Upper lobe of left lung (tissue), 6 donors: Measurements from ENCODE around the gene EXOSC5. TPM values are rescaled to one million over a fixed set of nuclear protein-coding genes. Genes with fewer than 3 reads are reported as not detected.
"Not testable (repeated sequence)": the region's sequence is repeated elsewhere in the genome, so short reads cannot be mapped to it uniquely, and the experiment has no call there.

Experiments used
- ATAC-seq, 2 donors: fragments of 200-7000 bp; cut with Tn5 transposase; one replicate each; pipeline ENCODE4 v1.9.1; 2022; ENCODE audit warnings: mild to moderate bottlenecking in 2 of 2, moderate library complexity in 2 of 2; ENCODE audit not compliant: low FRiP score in 2 of 2
- DNase-seq, 2 donors: peaks; one replicate each; pipeline ENCODE4 v3.0.0-alpha.2; 2019 to 2020
- H3K27ac ChIP-seq, 4 donors: fragments of 200-600 bp; sonication (generic); one replicate each; pipeline ENCODE4 v1.5.1; 2016 to 2019
- H3K27me3 ChIP-seq, 4 donors: fragments of 200-600 bp; sonication (generic); one replicate each; pipeline ENCODE4 v1.5.1; 2017 to 2019
- H3K36me3 ChIP-seq, 4 donors: fragments of 200-600 bp; sonication (generic); one replicate each; pipeline ENCODE4 v1.5.1; 2016 to 2019
- H3K4me1 ChIP-seq, 4 donors: fragments of 200-600 bp; sonication (generic); one replicate each; pipeline ENCODE4 v1.5.1; 2018 to 2019
- H3K4me3 ChIP-seq, 4 donors: fragments of 200-600 bp; sonication (generic); one replicate each; pipeline ENCODE4 v1.5.1; 2017 to 2019; ENCODE audit warnings: mild to moderate bottlenecking in 2 of 4, moderate library complexity in 1 of 4
- H3K9me3 ChIP-seq, 4 donors: fragments of 200-600 bp; sonication (generic); one replicate each; pipeline ENCODE4 v1.5.1; 2018 to 2019
- EP300 ChIP-seq, 4 donors: sonication (generic); formaldehyde crosslinking; IDR thresholded peaks; one replicate each; pipeline ENCODE4 v1.5.1; 2017; ENCODE audit warnings: antibody characterized with exemption in 4 of 4, control low read depth in 2 of 4
- POLR2A ChIP-seq, 4 donors: fragments of 450-650 bp; IDR thresholded peaks; one replicate each; pipeline ENCODE4 v1.5.1; 2016 to 2017; ENCODE audit warnings: antibody characterized with exemption in 4 of 4, mild to moderate bottlenecking in 2 of 4
- POLR2AphosphoS5 ChIP-seq, 2 donors: sonication (generic); formaldehyde crosslinking; IDR thresholded peaks; one replicate each; pipeline ENCODE4 v1.5.1; 2017; ENCODE audit warnings: antibody characterized with exemption in 2 of 2
- WGBS, 2 donors: methylation state at CpG; one replicate each; pipeline ENCODE4 v1.1.5; 2017 to 2018; 5-methylcytosine and 5-hydroxymethylcytosine counted together
- total RNA-seq, 6 donors: library from RNA; depleted of rRNA in 4 of 6; stranded (reverse); fragments of >200 nt in 4 of 6; gene quantifications; one replicate each; pipeline versions ENCODE4 v1.1.0 to v1.2.1, GENCODE V29; 2016 to 2021
- TF ChIP-seq, protein P1 (sequence below), 6 experiments: fragments of 450-650 bp in 4 of 6; fragments of 200-600 bp in 2 of 6; sonication (generic) in 2 of 6; IDR thresholded peaks; one replicate each; pipeline ENCODE4 v1.5.1; 2016 to 2019; ENCODE audit warnings: antibody characterized with exemption in 6 of 6
- donor health status: DM: no; HTN: no; CAD: no; lungs with moderate emphysema.
- donor health status: DM: no; HTN: yes; CAD: no; lungs with severe emphysema.

The EXOSC5 gene
- total RNA-seq, 6 donors from 2014 or later = 0.89 to 18.4 (median 16.0) TPM

DNA sequence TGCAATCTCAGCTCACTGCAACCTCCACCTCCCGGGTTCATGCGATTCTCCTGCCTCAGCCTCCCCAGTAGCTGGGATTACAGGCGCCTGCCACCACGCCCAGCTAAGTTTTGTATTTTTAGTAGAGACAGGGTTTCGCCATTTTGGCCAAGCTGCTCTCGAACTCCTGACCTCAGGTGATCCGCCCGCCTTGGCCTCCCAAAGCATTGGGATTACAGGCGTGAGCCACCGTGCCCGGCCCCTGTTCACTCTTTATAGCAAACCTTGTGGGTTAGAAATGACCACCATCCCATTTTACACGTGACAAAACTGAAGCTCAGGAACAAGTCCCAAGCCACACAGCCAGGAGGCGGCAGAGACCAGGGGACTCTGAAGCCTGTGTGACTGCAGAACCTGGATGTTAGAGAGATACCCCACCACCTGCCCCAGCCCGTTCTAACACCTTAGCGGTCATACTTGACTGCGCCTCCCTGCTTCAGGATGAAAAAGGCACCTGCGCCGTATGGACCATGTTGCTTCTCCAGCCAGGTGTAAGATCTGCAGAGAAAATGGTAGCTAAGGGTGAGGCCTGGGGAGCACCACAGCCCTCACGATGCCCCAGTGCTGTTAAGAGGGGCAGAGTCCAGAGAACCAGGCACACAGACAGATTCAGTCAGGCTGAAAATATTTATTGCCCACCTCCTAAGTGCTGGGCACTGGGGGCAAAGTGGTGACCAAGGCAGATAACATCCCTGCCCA is 38.9 kb upstream of the EXOSC5 start:
- Histone ChIP-seq H3K9me3 (no peaks in the 10 kb centered on the region), H3K27me3 (no peaks in the 10 kb centered on the region), H3K36me3 (peaks cover 10 to 51% (median 36%) of the 10 kb centered on the region in 4 donors), H3K27ac (no peak overlapping the region), H3K4me3 (no peak overlapping the region), H3K4me1 (peaks cover 4 to 29% (median 12%) of the 10 kb centered on the region in 4 donors)
- WGBS, 2 donors = 93 to 94% methylated on average over 18 to 19 of the region's 19 CpGs
- DNase-seq (peak in 1 of 2 donors; percentile 16), ATAC-seq (no peak)
- TF ChIP-seq, protein P1, sequence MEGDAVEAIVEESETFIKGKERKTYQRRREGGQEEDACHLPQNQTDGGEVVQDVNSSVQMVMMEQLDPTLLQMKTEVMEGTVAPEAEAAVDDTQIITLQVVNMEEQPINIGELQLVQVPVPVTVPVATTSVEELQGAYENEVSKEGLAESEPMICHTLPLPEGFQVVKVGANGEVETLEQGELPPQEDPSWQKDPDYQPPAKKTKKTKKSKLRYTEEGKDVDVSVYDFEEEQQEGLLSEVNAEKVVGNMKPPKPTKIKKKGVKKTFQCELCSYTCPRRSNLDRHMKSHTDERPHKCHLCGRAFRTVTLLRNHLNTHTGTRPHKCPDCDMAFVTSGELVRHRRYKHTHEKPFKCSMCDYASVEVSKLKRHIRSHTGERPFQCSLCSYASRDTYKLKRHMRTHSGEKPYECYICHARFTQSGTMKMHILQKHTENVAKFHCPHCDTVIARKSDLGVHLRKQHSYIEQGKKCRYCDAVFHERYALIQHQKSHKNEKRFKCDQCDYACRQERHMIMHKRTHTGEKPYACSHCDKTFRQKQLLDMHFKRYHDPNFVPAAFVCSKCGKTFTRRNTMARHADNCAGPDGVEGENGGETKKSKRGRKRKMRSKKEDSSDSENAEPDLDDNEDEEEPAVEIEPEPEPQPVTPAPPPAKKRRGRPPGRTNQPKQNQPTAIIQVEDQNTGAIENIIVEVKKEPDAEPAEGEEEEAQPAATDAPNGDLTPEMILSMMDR (IDR thresholded peaks at IDR 0.05) = no peak
- no peak for TF ChIP-seq POLR2A (IDR thresholded peaks at IDR 0.05)
- no peak for TF ChIP-seq EP300 (IDR thresholded peaks at IDR 0.05)
- no peak for TF ChIP-seq POLR2AphosphoS5 (IDR thresholded peaks at IDR 0.05)

DNA sequence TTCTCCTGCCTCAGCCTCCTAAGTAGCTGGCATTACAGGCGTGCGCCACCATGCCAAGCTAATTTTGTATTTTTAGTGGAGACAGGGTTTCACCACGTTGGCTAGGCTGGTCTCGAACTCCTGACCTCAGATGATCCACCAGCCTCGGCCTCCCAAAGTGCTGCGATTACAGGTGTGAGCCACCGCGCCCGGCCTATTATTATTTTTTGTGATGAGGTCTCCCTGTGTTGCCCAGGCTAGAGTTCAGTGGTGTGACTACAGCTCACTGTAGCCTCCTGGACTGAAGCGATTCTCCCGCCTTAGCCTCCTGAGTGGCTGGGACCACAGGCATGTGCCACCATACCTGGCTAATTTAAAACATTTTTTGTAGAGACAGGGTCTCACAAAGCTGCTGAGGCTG is 38.2 kb upstream of the EXOSC5 start:
- not testable (repeated sequence) for H3K9me3 ChIP-seq, H3K4me3 ChIP-seq, ATAC-seq, DNase-seq, H3K27ac ChIP-seq, H3K27me3 ChIP-seq
- Histone ChIP-seq H3K4me1 (peaks cover 4 to 31% (median 11%) of the 10 kb centered on the region in 4 donors), H3K36me3 (peaks cover 10 to 56% (median 36%) of the 10 kb centered on the region in 4 donors)
- WGBS, 2 donors = 93 to 97% methylated on average over 11 of the region's 11 CpGs

DNA sequence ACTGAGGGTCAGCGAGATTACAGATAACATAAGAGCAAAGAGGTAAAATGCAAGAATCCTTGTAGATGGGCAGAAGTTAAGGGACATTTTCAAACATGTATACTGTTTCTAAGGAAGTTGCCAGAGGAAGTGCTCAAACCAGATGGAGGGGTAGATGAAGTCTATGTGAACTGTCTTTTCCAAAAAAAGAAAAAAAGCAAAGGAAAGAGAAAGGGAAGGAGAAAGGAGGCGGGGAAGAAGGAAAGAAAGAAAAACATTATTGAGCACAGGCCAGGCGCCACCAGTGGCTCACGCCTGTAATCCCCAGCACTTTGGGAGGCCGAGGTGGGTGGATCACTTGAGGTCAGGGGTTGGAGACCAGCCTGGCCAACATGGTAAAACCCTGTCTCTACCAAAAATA is 37.3 kb upstream of the EXOSC5 start:
- TF ChIP-seq POLR2AphosphoS5 (IDR thresholded peaks at IDR 0.05) (no peak), POLR2A (IDR thresholded peaks at IDR 0.05) (no peak), EP300 (IDR thresholded peaks at IDR 0.05) (no peak)
- TF ChIP-seq, protein P1 (IDR thresholded peaks at IDR 0.05) = no peak
- DNase-seq (no peak), ATAC-seq (no peak)
- no peak overlapping the region for H3K27ac ChIP-seq
- H3K36me3 ChIP-seq = peaks cover 10 to 56% (median 36%) of the 10 kb centered on the region in 4 donors
- H3K4me1 ChIP-seq = peaks cover 0 to 26% (median 6%) of the 10 kb centered on the region in 4 donors
- no peaks in the 10 kb centered on the region for H3K27me3 ChIP-seq
- no peak overlapping the region for H3K4me3 ChIP-seq
- no peaks in the 10 kb centered on the region for H3K9me3 ChIP-seq
- 75% methylated on average over 5 of the region's 5 CpGs for WGBS, 2 donors

DNA sequence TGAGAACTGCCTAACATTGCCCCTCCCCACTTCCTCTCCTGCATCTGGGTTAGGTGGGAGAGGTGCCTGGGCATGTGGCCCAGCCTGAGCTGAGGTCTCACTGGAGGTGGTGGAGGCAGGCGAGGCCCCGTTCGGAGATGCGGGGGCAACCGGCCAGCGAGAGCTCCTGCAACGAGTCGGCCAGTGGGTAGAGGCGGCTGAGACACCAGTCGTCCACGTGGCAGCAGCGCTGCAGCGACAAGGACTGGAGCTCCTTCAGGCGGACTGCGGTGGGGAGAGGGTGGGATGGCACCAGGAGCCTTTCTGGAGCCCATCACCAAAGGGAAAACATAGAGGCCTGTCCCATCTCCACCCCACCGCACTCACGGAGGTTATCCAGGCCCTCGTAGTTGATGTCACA is 36.0 kb upstream of the EXOSC5 start:
- no peak overlapping the region for H3K27ac ChIP-seq
- 91 to 94% methylated on average over 12 to 18 of the region's 18 CpGs for WGBS, 2 donors
- peaks cover 7 to 27% (median 9%) of the 10 kb centered on the region in 4 donors for H3K4me1 ChIP-seq
- DNase-seq (peak in 1 of 2 donors; percentile 59), ATAC-seq (no peak)
- no peak overlapping the region for H3K4me3 ChIP-seq
- TF ChIP-seq, protein P1 (IDR thresholded peaks at IDR 0.05) = no peak
- no peaks in the 10 kb centered on the region for H3K9me3 ChIP-seq
- H3K36me3 ChIP-seq = peaks cover 10 to 55% (median 36%) of the 10 kb centered on the region in 4 donors
- H3K27me3 ChIP-seq = no peaks in the 10 kb centered on the region

DNA sequence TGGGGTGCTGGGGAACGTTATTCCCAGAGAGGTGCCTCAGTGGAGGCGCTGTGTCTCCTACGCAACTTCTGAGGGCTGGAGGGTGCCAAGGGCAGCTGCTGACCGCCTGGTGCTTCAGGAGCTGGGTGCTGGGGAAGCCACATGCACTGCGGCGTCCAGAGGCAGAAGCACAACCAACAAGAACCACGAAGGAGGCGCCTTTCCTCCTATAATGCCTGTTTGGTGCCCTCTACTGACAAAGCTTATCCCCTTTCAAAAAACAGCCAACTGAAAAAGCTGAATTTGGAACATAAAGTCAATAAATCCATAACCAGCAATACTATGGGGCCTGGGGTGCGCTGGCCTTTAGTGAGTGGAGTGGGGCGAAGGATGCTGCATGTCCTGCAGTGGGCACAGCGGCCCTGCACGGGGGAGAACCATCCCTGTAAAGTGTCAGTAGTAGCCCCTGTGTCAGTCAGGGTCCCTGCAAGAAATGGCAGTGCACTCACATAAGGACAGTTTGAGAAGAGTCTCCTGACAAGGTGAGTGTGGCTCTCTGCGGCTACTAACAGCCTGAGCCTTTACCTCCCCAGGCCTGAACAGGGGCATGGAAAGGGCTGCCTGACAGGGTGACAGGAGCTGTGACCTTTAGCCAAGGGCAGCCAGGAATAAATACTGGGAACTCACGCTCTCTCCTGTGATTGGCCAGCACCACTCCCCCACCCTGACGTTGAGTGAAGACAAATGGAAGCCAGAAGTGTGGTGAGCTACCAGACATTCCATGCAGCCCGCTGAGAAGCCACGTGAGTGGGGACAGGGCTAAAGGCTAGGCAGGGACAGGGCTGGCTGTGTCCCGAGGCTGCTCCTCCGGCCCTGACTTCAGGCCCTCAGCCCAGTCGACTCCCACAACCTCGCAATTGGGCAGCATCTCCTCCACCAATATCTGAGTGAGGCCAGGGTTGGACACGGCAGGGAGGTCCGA is 34.5 kb upstream of the EXOSC5 start:
- ATAC-seq = no peak
- Histone ChIP-seq H3K4me3 (no peak overlapping the region), H3K27me3 (no peaks in the 10 kb centered on the region), H3K4me1 (peaks cover 17 to 36% (median 21%) of the 10 kb centered on the region in 4 donors), H3K9me3 (no peaks in the 10 kb centered on the region), H3K27ac (peak overlapping the region in 1 of 4 donors; percentile 5), H3K36me3 (peaks cover 10 to 45% (median 31%) of the 10 kb centered on the region in 4 donors)
- 76 to 79% methylated on average over 18 to 23 of the region's 23 CpGs for WGBS, 2 donors
- TF ChIP-seq, protein P1 (IDR thresholded peaks at IDR 0.05) = peak in 2 of 6 experiments; percentile 7 to 39
- no peak for TF ChIP-seq EP300 (IDR thresholded peaks at IDR 0.05)
- TF ChIP-seq POLR2A (IDR thresholded peaks at IDR 0.05) = no peak
- no peak for TF ChIP-seq POLR2AphosphoS5 (IDR thresholded peaks at IDR 0.05)
- DNase-seq = peak in 1 of 2 donors; percentile 63
